Measurements from ENCODE around the gene PGM1. TPM values are rescaled to one million over a fixed set of nuclear protein-coding genes. Genes with fewer than 3 reads are reported as not detected.
"Not testable (repeated sequence)": the region's sequence is repeated elsewhere in the genome, so short reads cannot be mapped to it uniquely, and the experiment has no call there.

The PGM1 gene
- total RNA-seq, 1 donor, result 52.4 TPM

GRCh38 chr1:63557365-63557987, 35.7 kb upstream of the PGM1 start:
- H3K4me3 ChIP-seq (ENCODE audit: low read depth, low read length), result no peak overlapping the region
- TF ChIP-seq CTCF (IDR thresholded peaks at IDR 0.05; ENCODE audit: insufficient read depth, low read length), result peak; percentile 74
- DNase-seq (ENCODE audit: low read depth), result peak; percentile 72

- DNase-seq (ENCODE audit: low read depth), result no peak
- no peak for TF ChIP-seq CTCF (IDR thresholded peaks at IDR 0.05; ENCODE audit: insufficient read depth, low read length)
- no peak overlapping the region for H3K4me3 ChIP-seq (ENCODE audit: low read depth, low read length)
Observed at GRCh38 chr1:63559357-63559756, 33.9 kb upstream of the PGM1 start.

GRCh38 chr1:63563745-63564144, 29.5 kb upstream of the PGM1 start:
- TF ChIP-seq CTCF (IDR thresholded peaks at IDR 0.05; ENCODE audit: insufficient read depth, low read length), result no peak
- no peak for DNase-seq (ENCODE audit: low read depth)
- H3K4me3 ChIP-seq (ENCODE audit: low read depth, low read length), result no peak overlapping the region

- no peak for TF ChIP-seq CTCF (IDR thresholded peaks at IDR 0.05; ENCODE audit: insufficient read depth, low read length)
- no peak for DNase-seq (ENCODE audit: low read depth)
Observed at GRCh38 chr1:63569068-63569467, 24.1 kb upstream of the PGM1 start.

GRCh38 chr1:63569640-63570316, 23.4 kb upstream of the PGM1 start:
- no peak for TF ChIP-seq CTCF (IDR thresholded peaks at IDR 0.05; ENCODE audit: insufficient read depth, low read length)
- no peak for DNase-seq (ENCODE audit: low read depth)
- no peak overlapping the region for H3K4me3 ChIP-seq (ENCODE audit: low read depth, low read length)

More at GRCh38 chr1:63569068-63569467, 24.1 kb upstream of the PGM1 start:
- H3K4me3 ChIP-seq (ENCODE audit: low read depth, low read length), result no peak overlapping the region

- DNase-seq (ENCODE audit: low read depth), result not testable (repeated sequence)
Observed at GRCh38 chr1:63572686-63573085, 20.5 kb upstream of the PGM1 start.

GRCh38 chr1:63574203-63574796, 18.9 kb upstream of the PGM1 start:
- not testable (repeated sequence) for DNase-seq (ENCODE audit: low read depth); H3K4me3 ChIP-seq (ENCODE audit: low read depth, low read length)

More at GRCh38 chr1:63572686-63573085, 20.5 kb upstream of the PGM1 start:
- H3K4me3 ChIP-seq (ENCODE audit: low read depth, low read length), result not testable (repeated sequence)

Measured in fibroblast of the aortic adventitia (primary cell).